ENCODE results near the gene FXN. TPM values are rescaled to one million over a fixed set of nuclear protein-coding genes. Genes with fewer than 3 reads are reported as not detected.
"Not testable (repeated sequence)": the region's sequence is repeated elsewhere in the genome, so short reads cannot be mapped to it uniquely, and the experiment has no call there.

The FXN gene
- total and polyA plus RNA-seq, 12 donors = 7.8 to 41.8 (median 35.0) TPM

DNA sequence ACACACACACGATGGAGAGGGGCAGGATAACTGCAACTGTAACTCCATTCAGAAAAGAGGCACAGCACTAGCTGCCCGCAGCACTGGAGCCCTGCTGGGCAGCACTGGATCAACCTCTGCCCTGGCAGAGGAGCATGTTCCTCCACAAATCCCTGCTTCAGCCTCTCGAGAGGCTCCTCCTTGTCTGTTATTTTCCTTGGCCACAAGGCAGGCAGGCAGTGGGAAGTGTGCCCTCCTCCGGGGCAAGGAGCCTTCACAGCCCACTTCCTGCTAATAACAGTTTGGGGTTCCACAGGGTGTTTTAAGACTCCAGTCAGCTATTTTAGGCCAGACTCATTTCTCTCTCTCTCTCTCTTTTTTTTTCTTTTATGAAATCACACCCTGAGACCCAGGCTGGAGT is 11.8 kb downstream of the FXN start:
- TF ChIP-seq, protein P1, sequence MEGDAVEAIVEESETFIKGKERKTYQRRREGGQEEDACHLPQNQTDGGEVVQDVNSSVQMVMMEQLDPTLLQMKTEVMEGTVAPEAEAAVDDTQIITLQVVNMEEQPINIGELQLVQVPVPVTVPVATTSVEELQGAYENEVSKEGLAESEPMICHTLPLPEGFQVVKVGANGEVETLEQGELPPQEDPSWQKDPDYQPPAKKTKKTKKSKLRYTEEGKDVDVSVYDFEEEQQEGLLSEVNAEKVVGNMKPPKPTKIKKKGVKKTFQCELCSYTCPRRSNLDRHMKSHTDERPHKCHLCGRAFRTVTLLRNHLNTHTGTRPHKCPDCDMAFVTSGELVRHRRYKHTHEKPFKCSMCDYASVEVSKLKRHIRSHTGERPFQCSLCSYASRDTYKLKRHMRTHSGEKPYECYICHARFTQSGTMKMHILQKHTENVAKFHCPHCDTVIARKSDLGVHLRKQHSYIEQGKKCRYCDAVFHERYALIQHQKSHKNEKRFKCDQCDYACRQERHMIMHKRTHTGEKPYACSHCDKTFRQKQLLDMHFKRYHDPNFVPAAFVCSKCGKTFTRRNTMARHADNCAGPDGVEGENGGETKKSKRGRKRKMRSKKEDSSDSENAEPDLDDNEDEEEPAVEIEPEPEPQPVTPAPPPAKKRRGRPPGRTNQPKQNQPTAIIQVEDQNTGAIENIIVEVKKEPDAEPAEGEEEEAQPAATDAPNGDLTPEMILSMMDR (IDR thresholded peaks at IDR 0.05) = no peak
- Histone ChIP-seq H3K36me3 (peaks cover 0 to 44% (median 17%) of the 10 kb centered on the region in 9 donors), H3K27me3 (no peaks in the 10 kb centered on the region), H3K9me3 (no peaks in the 10 kb centered on the region), H3K4me1 (peaks cover 0 to 37% (median 21%) of the 10 kb centered on the region in 9 donors), H3K27ac (peak overlapping the region in 1 of 10 donors; percentile 33), H3K4me3 (no peak overlapping the region)
- intact Hi-C loops (cut with DNase I) = loop anchor here in 1 of 10 donors (10.0 kb wide), 1 partner anchor 507 kb away; no protein-coding TSS in a partner anchor
- DNase-seq = no peak
- ATAC-seq = no peak
- WGBS, 2 donors = 61 to 72% methylated on average over 4 of the region's 4 CpGs

DNA sequence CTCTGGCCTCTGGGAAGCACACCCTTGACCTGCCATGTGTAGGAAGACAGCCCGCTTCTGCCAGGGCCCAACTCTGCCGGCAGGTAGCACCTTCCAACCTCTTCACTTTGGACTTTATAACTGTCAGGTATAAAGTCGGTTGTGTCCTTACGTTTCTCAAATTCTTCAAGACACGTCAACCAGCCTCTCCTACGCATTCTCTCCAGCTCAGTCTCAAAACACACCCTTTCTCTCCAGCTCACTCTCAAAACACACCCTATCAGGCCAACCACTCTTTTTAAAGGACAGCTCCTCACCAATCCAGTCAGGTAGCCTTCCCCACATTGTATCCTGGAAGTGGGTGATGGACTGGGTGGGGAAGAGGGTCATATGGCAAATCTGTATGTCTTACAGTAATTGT is 13.5 kb downstream of the FXN start:
- WGBS, 2 donors = 90% methylated on average over 6 of the region's 6 CpGs
- Histone ChIP-seq H3K4me3 (no peak overlapping the region), H3K4me1 (peaks cover 0 to 37% (median 20%) of the 10 kb centered on the region in 9 donors), H3K9me3 (no peaks in the 10 kb centered on the region), H3K36me3 (peaks cover 0 to 46% (median 17%) of the 10 kb centered on the region in 9 donors), H3K27me3 (no peaks in the 10 kb centered on the region), H3K27ac (no peak overlapping the region)
- DNase-seq = no peak
- ATAC-seq = no peak
- intact Hi-C loops (cut with DNase I) = loop anchor here in 1 of 10 donors (10.0 kb wide), 1 partner anchor 506 kb away; no protein-coding TSS in a partner anchor
- TF ChIP-seq, protein P1 (IDR thresholded peaks at IDR 0.05) = no peak

DNA sequence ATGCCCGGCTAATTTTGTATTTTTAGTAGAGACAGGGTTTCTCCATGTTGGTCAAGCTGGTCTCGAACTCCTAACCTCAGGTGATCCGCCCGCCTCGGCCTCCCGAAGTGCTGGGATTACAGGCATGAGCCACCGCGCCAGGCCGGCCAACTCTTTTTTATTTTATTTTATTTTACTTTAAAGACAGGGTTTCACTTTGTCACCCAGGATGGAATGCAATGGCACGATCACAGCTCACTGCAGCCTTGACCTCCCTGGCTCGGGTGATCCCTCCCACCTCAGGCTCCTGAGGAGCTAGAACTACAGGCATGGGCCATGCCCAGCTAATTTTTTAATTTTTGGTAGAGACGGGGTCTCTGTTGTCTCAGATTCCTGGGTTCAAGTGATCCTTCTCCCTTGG is 15.4 kb downstream of the FXN start:
- ATAC-seq = not testable (repeated sequence)

GRCh38 chr9:69054989-69055388 is 19.4 kb downstream of the FXN start:
- H3K4me3 ChIP-seq = no peak overlapping the region
- peaks cover 0 to 7% (median 0%) of the 10 kb centered on the region in 9 donors for H3K4me1 ChIP-seq
- 87 to 89% methylated on average over 1 of the region's 1 CpG for WGBS, 2 donors
- intact Hi-C loops (cut with DNase I) = loop anchor here (1.0 to 10.0 kb wide), 8 partner anchors 37 to 138 kb away; no protein-coding TSS in a partner anchor
- H3K36me3 ChIP-seq = peaks cover 0 to 49% (median 0%) of the 10 kb centered on the region in 9 donors
- TF ChIP-seq, protein P1 (IDR thresholded peaks at IDR 0.05) = no peak
- ATAC-seq (no peak), DNase-seq (no peak)
- no peak overlapping the region for H3K27ac ChIP-seq
- no peaks in the 10 kb centered on the region for H3K27me3 ChIP-seq
- H3K9me3 ChIP-seq = no peaks in the 10 kb centered on the region

More for the DNA sequence above, 15.4 kb downstream of the FXN start:
- 85% methylated on average over 11 to 12 of the region's 12 CpGs for WGBS, 2 donors
- H3K27ac ChIP-seq, H3K27me3 ChIP-seq, H3K4me3 ChIP-seq, H3K9me3 ChIP-seq, DNase-seq: not testable (repeated sequence)
- Histone ChIP-seq H3K36me3 (peaks cover 0 to 59% (median 17%) of the 10 kb centered on the region in 9 donors), H3K4me1 (peaks cover 0 to 18% (median 3%) of the 10 kb centered on the region in 9 donors)
- intact Hi-C loops (cut with DNase I) = loop anchor here in 5 of 10 donors (5.0 to 10.0 kb wide), 3 partner anchors 64 to 141 kb away; no protein-coding TSS in a partner anchor

DNA sequence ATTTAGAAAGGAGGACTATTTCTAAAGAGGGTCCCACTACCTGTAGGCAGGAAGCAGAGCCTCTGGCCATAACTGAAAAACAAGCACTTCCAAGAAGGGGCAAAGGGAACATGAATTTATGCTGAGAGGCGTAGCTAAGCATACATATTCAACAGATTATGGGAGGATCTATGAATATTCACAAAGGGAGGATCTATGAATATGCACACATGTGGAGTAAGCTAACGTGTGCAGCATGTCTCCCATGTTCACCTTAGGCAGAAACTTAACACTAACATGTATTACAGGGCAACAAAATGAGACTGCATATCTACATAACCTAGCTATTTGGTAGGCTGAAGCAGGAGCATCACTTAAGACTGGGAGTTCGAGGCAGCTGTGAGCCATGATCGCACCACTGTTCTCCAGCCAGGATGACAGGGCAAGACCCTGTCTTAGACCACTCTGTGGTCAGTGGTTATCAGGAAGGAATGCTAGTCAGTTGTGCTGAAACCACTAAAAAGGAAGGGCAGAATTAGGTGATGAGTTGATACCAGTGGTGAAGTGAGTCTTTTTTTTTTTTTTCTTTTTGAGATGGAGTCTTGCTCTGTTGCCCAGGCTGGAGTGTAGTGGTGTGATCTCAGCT is 20.8 kb downstream of the FXN start:
- TF ChIP-seq, protein P1 (IDR thresholded peaks at IDR 0.05) = no peak
- no peak for DNase-seq
- intact Hi-C loops (cut with DNase I) = loop anchor here in 6 of 10 donors (5.0 to 10.0 kb wide), 5 partner anchors 36 to 136 kb away; no protein-coding TSS in a partner anchor

More for the DNA sequence above, 20.8 kb downstream of the FXN start:
- H3K9me3 ChIP-seq = no peaks in the 10 kb centered on the region
- H3K36me3 ChIP-seq = peaks cover 0 to 44% (median 0%) of the 10 kb centered on the region in 9 donors
- 94 to 95% methylated on average over 4 of the region's 4 CpGs for WGBS, 2 donors
- ATAC-seq = no peak
- no peak overlapping the region for H3K27ac ChIP-seq
- H3K27me3 ChIP-seq = no peaks in the 10 kb centered on the region
- H3K4me3 ChIP-seq = no peak overlapping the region
- H3K4me1 ChIP-seq = peaks cover 0 to 7% (median 0%) of the 10 kb centered on the region in 9 donors
